K562 (cell line): ENCODE results near the gene ARHGAP31. TPM values are rescaled to one million over a fixed set of nuclear protein-coding genes. Genes with fewer than 3 reads are reported as not detected.

Experiments
- ATAC-seq: fragments of 200-7000 bp; cut with Tn5 transposase; 3 replicates; pipeline ENCODE4 v1.9.1; 2020; ENCODE audit warnings: moderate library complexity
- BruUV-seq: library from RNA; stranded (reverse); fragments of 400-500 nt; replicated peaks from 2 replicates; lab custom pipeline; 2021; lab: Mats Ljungman, UMichigan
- CTCF ChIA-PET: fragments of 300-600 bp; formaldehyde crosslinking; extraction: SDS; loops from one replicate; lab custom pipeline; 2021; ENCODE audit warnings: low intra/inter-chr PET ratio; lab: Yijun Ruan, JAX
- POLR2A ChIA-PET: fragments of 300-600, 350-650 bp; sonication (Branson Sonifier 250); formaldehyde crosslinking; extraction: SDS; loops from one replicate; lab custom pipeline; 2021; ENCODE audit warnings: antibody characterized with exemption, inconsistent platforms; lab: Yijun Ruan, JAX
- DNase-seq, 4 experiments: peaks; one replicate each; pipeline versions ENCODE4 v3.0.0 to v3.0.0-alpha.2; 2011 to 2018; ENCODE audit warnings: low spot score in 3 of 4, mixed read lengths in 3 of 4; ENCODE audit errors: extremely low read depth in 1 of 4
- FAIRE-seq: peaks from 2 replicates; lab custom pipeline; 2011; peaks lifted over from hg19 to GRCh38; lab: Jason Lieb, UNC
- H2AFZ ChIP-seq: 2 replicates; pipeline ENCODE4 v1.6.0; 2011; ENCODE audit warnings: low read depth, low read length, control low read depth, inconsistent platforms
- H3K27ac ChIP-seq: fragments of 200-600 bp; 3 replicates; pipeline ENCODE4 v1.8.0; 2011; ENCODE audit warnings: low read depth, mild to moderate bottlenecking, control low read depth, inconsistent platforms, low read length, moderate library complexity, mixed read lengths; ENCODE audit errors: extremely low read depth
- H3K27me3 ChIP-seq, 2 experiments: fragments of 300-600 bp in 1 of 2; 2 replicates in 1 of 2; 3 replicates in 1 of 2; pipeline versions ENCODE4 v1.6.0 to v1.8.0; 2011; ENCODE audit warnings: inconsistent platforms in 2 of 2, low read length in 2 of 2, mild to moderate bottlenecking in 1 of 2, mixed read lengths in 1 of 2, moderate library complexity in 1 of 2; ENCODE audit not compliant: control insufficient read depth in 2 of 2, insufficient read depth in 2 of 2
- H3K36me3 ChIP-seq: fragments of 300-600 bp; 3 replicates; pipeline ENCODE4 v1.8.0; 2011; ENCODE audit warnings: mild to moderate bottlenecking, low read length, inconsistent platforms; ENCODE audit not compliant: control insufficient read depth, insufficient read depth
- H3K4me1 ChIP-seq, 2 experiments: fragments of 200-600 bp in 1 of 2; replicated peaks in 1 of 2; 2 replicates in 1 of 2; 3 replicates in 1 of 2; pipeline versions ENCODE4 v1.5.1 to v1.8.0; 2011; ENCODE audit warnings: inconsistent platforms in 2 of 2, low read length in 2 of 2, mild to moderate bottlenecking in 1 of 2, mixed read lengths in 1 of 2, moderate library complexity in 1 of 2; ENCODE audit not compliant: control insufficient read depth in 2 of 2, insufficient read depth in 2 of 2
- H3K4me2 ChIP-seq: 2 replicates; pipeline ENCODE4 v1.6.1; 2011; ENCODE audit warnings: low read length, control low read depth, inconsistent platforms, mixed read lengths; ENCODE audit not compliant: insufficient read depth
- H3K4me3 ChIP-seq: fragments of 200-600 bp; sonication (generic), shearing (Covaris generic); 2 replicates; pipeline ENCODE4 v1.5.1; 2016; ENCODE audit warnings: control low read depth, inconsistent platforms
- H3K79me2 ChIP-seq: fragments of 200-600 bp; 3 replicates; pipeline ENCODE4 v1.8.0; 2011; ENCODE audit warnings: low read length, inconsistent platforms; ENCODE audit not compliant: control insufficient read depth, insufficient read depth
- H3K9ac ChIP-seq, 2 experiments: 2 replicates each; pipeline versions ENCODE4 v1.6.0 to v1.6.1; 2011; ENCODE audit warnings: low read depth in 2 of 2, low read length in 2 of 2, control low read depth in 1 of 2, inconsistent platforms in 1 of 2, mild to moderate bottlenecking in 1 of 2, mixed read lengths in 1 of 2; ENCODE audit not compliant: insufficient read depth in 1 of 2
- H3K9me1 ChIP-seq: one replicate; pipeline ENCODE4 v1.6.0; 2011; ENCODE audit warnings: inconsistent platforms, mild to moderate bottlenecking, low read length, moderate library complexity; ENCODE audit not compliant: control insufficient read depth, insufficient read depth
- H3K9me3 ChIP-seq: replicated peaks from 2 replicates; pipeline ENCODE4 v1.5.1; 2011; ENCODE audit warnings: low read depth, low read length, inconsistent platforms; ENCODE audit not compliant: control insufficient read depth, insufficient read depth
- H4K20me1 ChIP-seq: replicated peaks from 2 replicates; pipeline ENCODE4 v1.6.1; 2011; ENCODE audit warnings: low read length, inconsistent platforms, mixed read lengths; ENCODE audit not compliant: control insufficient read depth, insufficient read depth
- EGR1 ChIP-seq: fragments of 450-650 bp; conservative IDR thresholded peaks from 2 replicates; pipeline ENCODE4 v1.6.1; 2017; ENCODE audit warnings: mild to moderate bottlenecking
- ELK3 ChIP-seq: fragments of 450-650 bp; formaldehyde crosslinking; IDR thresholded peaks from 2 replicates; pipeline ENCODE4 v1.4.0; 2020; ENCODE audit warnings: mild to moderate bottlenecking
- FIP1L1 ChIP-seq: fragments of 200-400 bp; formaldehyde crosslinking; IDR thresholded peaks from 2 replicates; pipeline ENCODE4 v1.6.1; 2018; ENCODE audit warnings: mild to moderate bottlenecking, low read depth, low read length; ENCODE audit not compliant: poor library complexity, severe bottlenecking
- HDAC8 ChIP-seq: fragments of 450-650 bp; IDR thresholded peaks from 2 replicates; pipeline ENCODE4 v1.6.1; 2016; ENCODE audit warnings: mild to moderate bottlenecking, missing genetic modification characterization, moderate library complexity, missing compliant biosample characterization
- ILK ChIP-seq: fragments of 450-650 bp; IDR thresholded peaks from 2 replicates; pipeline ENCODE4 v1.6.1; 2016; ENCODE audit warnings: missing genetic modification characterization, low read depth, mild to moderate bottlenecking, missing compliant biosample characterization, moderate library complexity, borderline replicate concordance
- PURB ChIP-seq: sonication (generic); formaldehyde crosslinking; IDR thresholded peaks from 2 replicates; pipeline ENCODE4 v1.9.0; 2021; ENCODE audit warnings: low read depth, mild to moderate bottlenecking, missing genetic modification reagents
- SAFB2 ChIP-seq: fragments of 200-400 bp; formaldehyde crosslinking; IDR thresholded peaks from 2 replicates; pipeline ENCODE4 v1.6.1; 2018; ENCODE audit warnings: borderline replicate concordance, low read length, low read depth, moderate library complexity; ENCODE audit not compliant: severe bottlenecking
- SMAD3 ChIP-seq: fragments of 450-650 bp; formaldehyde crosslinking; conservative IDR thresholded peaks from 2 replicates; pipeline ENCODE4 v1.4.0; 2020; ENCODE audit warnings: mild to moderate bottlenecking
- SREBF1 ChIP-seq: fragments of 150-350 bp; IDR thresholded peaks from 2 replicates; pipeline ENCODE4 v1.6.1; 2014; ENCODE audit warnings: antibody characterized with exemption, low read depth, low read length, borderline replicate concordance
- TCFL5 ChIP-seq: fragments of 250-450 bp; sonication (Bioruptor Pico); conservative IDR thresholded peaks from 2 replicates; pipeline ENCODE4 v1.6.1; 2021; ENCODE audit warnings: mild to moderate bottlenecking, moderate library complexity, matching md5 sums
- THRAP3 ChIP-seq: fragments of 450-650 bp; IDR thresholded peaks from 2 replicates; pipeline ENCODE4 v1.6.1; 2016; ENCODE audit warnings: mild to moderate bottlenecking, inconsistent platforms, borderline replicate concordance
- ZNF143 ChIP-seq: sonication (generic); formaldehyde crosslinking; IDR thresholded peaks from 2 replicates; pipeline ENCODE4 v1.9.0; 2022; ENCODE audit warnings: mild to moderate bottlenecking, missing genetic modification reagents
- ZNF253 ChIP-seq: fragments of 250-450 bp; sonication (Bioruptor Pico); conservative IDR thresholded peaks from 2 replicates; pipeline ENCODE4 v1.6.1; 2021; ENCODE audit warnings: mild to moderate bottlenecking
- ZNF316 ChIP-seq: fragments of 450-650 bp; IDR thresholded peaks from 2 replicates; pipeline ENCODE4 v1.6.1; 2016
- WGBS: fragments of 100-300 bp; shearing (Covaris generic); methylation state at CpG from one replicate; pipeline ENCODE4 v1.1.6; 2016; ENCODE audit warnings: low coverage, mixed read lengths; ENCODE audit not compliant: insufficient coverage; ENCODE audit errors: missing lambda C conversion rate; 5-methylcytosine and 5-hydroxymethylcytosine counted together
- in situ Hi-C: fragments of 300-500 bp; cut with MboI; formaldehyde crosslinking; loops from 4 replicates; pipeline ENCODE4 v1.15.0; 2018; ENCODE audit warnings: inconsistent platforms, mixed read lengths
- intact Hi-C: fragments of 100-400 bp; cut with micrococcal nuclease; formaldehyde crosslinking; loops from 2 replicates; pipeline ENCODE4 v1.14.2; 2022
- polyA plus RNA-seq, 8 experiments: library from polyadenylated mRNA; depleted of rRNA in 4 of 8; stranded (reverse) in 5 of 8; unstranded in 3 of 8; fragments of >200 nt; fragmentation: Nextera tagmentation in 2 of 8; fragmentation: Illumina TruSeq in 1 of 8; extraction: Ambion mirVana in 2 of 8; extraction: Trizol in 1 of 8; gene quantifications; 2 replicates each; pipeline versions ENCODE4 v1.2.1 to v1.2.3, GENCODE V29; 2011 to 2014; ENCODE audit warnings: inconsistent platforms in 1 of 8, missing spikeins in 1 of 8
- total RNA-seq, 7 experiments: library from RNA; depleted of rRNA in 6 of 7; stranded (reverse); fragments of >200 nt in 6 of 7; fragmentation: Illumina TruSeq in 2 of 7; extraction: Trizol in 2 of 7; gene quantifications; 2 replicates each; pipeline versions ENCODE4 v1.2.1 to v1.2.3, GENCODE V29; 2011 to 2021; ENCODE audit warnings: low replicate concordance in 1 of 7
- TF ChIP-seq, protein P1 (sequence below): fragments of 250-450 bp; sonication (Bioruptor Pico); IDR thresholded peaks from 2 replicates; pipeline ENCODE4 v1.8.0; 2022; ENCODE audit warnings: inconsistent platforms
- TF ChIP-seq, protein P2 (sequence below): fragments of 150-350 bp; IDR thresholded peaks from 2 replicates; pipeline ENCODE4 v1.6.1; 2014; ENCODE audit warnings: low read depth, mild to moderate bottlenecking, low read length, borderline replicate concordance

ARHGAP31 gene
- total and polyA plus RNA-seq, 9 of the 15 experiments (the other 6 are each of a cell fraction or from before 2014, with no cell fraction given): under 0.01 to 0.13 (median 0.06) TPM; not detected in 5

GRCh38 chr3:119375106-119375505, 80.9 kb downstream of the ARHGAP31 start:
- Histone ChIP-seq H3K27ac (no peak overlapping the region), H3K9me1 (no peaks in the 10 kb centered on the region)
- no peak for FAIRE-seq
- no peak for TF ChIP-seq ELK3
- TF ChIP-seq SREBF1: no peak
- TF ChIP-seq THRAP3: no peak
- TF ChIP-seq, protein P1, sequence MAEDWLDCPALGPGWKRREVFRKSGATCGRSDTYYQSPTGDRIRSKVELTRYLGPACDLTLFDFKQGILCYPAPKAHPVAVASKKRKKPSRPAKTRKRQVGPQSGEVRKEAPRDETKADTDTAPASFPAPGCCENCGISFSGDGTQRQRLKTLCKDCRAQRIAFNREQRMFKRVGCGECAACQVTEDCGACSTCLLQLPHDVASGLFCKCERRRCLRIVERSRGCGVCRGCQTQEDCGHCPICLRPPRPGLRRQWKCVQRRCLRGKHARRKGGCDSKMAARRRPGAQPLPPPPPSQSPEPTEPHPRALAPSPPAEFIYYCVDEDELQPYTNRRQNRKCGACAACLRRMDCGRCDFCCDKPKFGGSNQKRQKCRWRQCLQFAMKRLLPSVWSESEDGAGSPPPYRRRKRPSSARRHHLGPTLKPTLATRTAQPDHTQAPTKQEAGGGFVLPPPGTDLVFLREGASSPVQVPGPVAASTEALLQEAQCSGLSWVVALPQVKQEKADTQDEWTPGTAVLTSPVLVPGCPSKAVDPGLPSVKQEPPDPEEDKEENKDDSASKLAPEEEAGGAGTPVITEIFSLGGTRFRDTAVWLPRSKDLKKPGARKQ (CRISPR knock-in tag): no peak
- no peak for TF ChIP-seq PURB (CRISPR knock-in tag)
- TF ChIP-seq ZNF143 (CRISPR knock-in tag): no peak
- TF ChIP-seq SAFB2: no peak
- TF ChIP-seq FIP1L1: no peak
- TF ChIP-seq ZNF316: no peak
- TF ChIP-seq EGR1: no peak
- no peak for TF ChIP-seq HDAC8 (tag)
- TF ChIP-seq, protein P2, sequence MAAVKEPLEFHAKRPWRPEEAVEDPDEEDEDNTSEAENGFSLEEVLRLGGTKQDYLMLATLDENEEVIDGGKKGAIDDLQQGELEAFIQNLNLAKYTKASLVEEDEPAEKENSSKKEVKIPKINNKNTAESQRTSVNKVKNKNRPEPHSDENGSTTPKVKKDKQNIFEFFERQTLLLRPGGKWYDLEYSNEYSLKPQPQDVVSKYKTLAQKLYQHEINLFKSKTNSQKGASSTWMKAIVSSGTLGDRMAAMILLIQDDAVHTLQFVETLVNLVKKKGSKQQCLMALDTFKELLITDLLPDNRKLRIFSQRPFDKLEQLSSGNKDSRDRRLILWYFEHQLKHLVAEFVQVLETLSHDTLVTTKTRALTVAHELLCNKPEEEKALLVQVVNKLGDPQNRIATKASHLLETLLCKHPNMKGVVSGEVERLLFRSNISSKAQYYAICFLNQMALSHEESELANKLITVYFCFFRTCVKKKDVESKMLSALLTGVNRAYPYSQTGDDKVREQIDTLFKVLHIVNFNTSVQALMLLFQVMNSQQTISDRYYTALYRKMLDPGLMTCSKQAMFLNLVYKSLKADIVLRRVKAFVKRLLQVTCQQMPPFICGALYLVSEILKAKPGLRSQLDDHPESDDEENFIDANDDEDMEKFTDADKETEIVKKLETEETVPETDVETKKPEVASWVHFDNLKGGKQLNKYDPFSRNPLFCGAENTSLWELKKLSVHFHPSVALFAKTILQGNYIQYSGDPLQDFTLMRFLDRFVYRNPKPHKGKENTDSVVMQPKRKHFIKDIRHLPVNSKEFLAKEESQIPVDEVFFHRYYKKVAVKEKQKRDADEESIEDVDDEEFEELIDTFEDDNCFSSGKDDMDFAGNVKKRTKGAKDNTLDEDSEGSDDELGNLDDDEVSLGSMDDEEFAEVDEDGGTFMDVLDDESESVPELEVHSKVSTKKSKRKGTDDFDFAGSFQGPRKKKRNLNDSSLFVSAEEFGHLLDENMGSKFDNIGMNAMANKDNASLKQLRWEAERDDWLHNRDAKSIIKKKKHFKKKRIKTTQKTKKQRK: no peak
- no peak for TF ChIP-seq SMAD3
- no peak for TF ChIP-seq ZNF253 (CRISPR knock-in tag)
- no peak for TF ChIP-seq ILK (tag)
- TF ChIP-seq TCFL5 (CRISPR knock-in tag): no peak

More at GRCh38 chr3:119375106-119375505, 80.9 kb downstream of the ARHGAP31 start:
- no peak overlapping the region for H2AFZ ChIP-seq
- no peaks in the 10 kb centered on the region for H4K20me1 ChIP-seq
- no peaks in the 10 kb centered on the region for H3K4me1 ChIP-seq
- H3K9ac ChIP-seq: no peak overlapping the region
- WGBS: 14% methylated on average over 7 of the region's 7 CpGs
- ATAC-seq (no peak), DNase-seq (no peak)
- in situ Hi-C loops (loop anchor here (10.0 kb wide), 1 partner anchor 490 kb away; no protein-coding TSS in a partner anchor), intact Hi-C loops (no loop called here)
- H3K79me2 ChIP-seq: no peaks in the 10 kb centered on the region
- H3K27me3 ChIP-seq: peaks cover 0 to 9% of the 10 kb centered on the region in 2 experiments; a peak in 2 of 5 replicates
- ChIA-PET POLR2A (no interaction called here), CTCF (no interaction called here)
- no peaks in the 10 kb centered on the region for H3K9me3 ChIP-seq
- no peak overlapping the region for H3K4me3 ChIP-seq
- H3K4me2 ChIP-seq: no peak overlapping the region
- H3K36me3 ChIP-seq: no peaks in the 10 kb centered on the region
- BruUV-seq: no TSS peak
